Natural killer cell treated with Interleukin-12 subunit alpha and Interleukin-12 subunit beta and Interleukin-15 and Interleukin-18, amount 100 ng/mL, for 72 hours (primary cell): ENCODE data around the gene SCLT1. TPM values are rescaled to one million over a fixed set of nuclear protein-coding genes. Genes with fewer than 3 reads are reported as not detected.

Source experiments
- ATAC-seq, 2 donors: fragments of 150-1000 bp; cut with Tn5 transposase in 1 of 2; sonication (Bioruptor Pico), chemical (Tn5 transposase) in 1 of 2; 2 replicates each; pipeline ENCODE4 v1.10.0; 2021
- DNase-seq: peaks from one replicate; pipeline ENCODE4 v3.0.0; 2022; ENCODE audit warnings: low spot score
- H3K27ac Mint-ChIP-seq, 2 donors: 1 replicate in 1 of 2; 2 replicates in 1 of 2; pipeline ENCODE4 v1.8.0; 2022; ENCODE audit warnings: mixed read lengths in 2 of 2, mild to moderate bottlenecking in 1 of 2, moderate library complexity in 1 of 2
- H3K27me3 Mint-ChIP-seq, 2 donors: 1 replicate in 1 of 2; 2 replicates in 1 of 2; pipeline ENCODE4 v1.8.0; 2022; ENCODE audit warnings: mixed read lengths in 2 of 2
- H3K36me3 Mint-ChIP-seq: one replicate; pipeline ENCODE4 v1.8.0; 2022; ENCODE audit warnings: mixed read lengths
- H3K4me1 Mint-ChIP-seq, 2 donors: 1 replicate in 1 of 2; 2 replicates in 1 of 2; pipeline ENCODE4 v1.8.0; 2022; ENCODE audit warnings: low read depth in 2 of 2, mixed read lengths in 2 of 2, mild to moderate bottlenecking in 1 of 2
- H3K4me3 Mint-ChIP-seq: one replicate; pipeline ENCODE4 v1.8.0; 2022; ENCODE audit warnings: mixed read lengths
- H3K9me3 Mint-ChIP-seq: 2 replicates; pipeline ENCODE4 v1.8.0; 2022; ENCODE audit warnings: mixed read lengths
- total RNA-seq, 2 donors: library from RNA; stranded (reverse); gene quantifications; one replicate each; pipeline ENCODE4 v1.2.3, GENCODE V29; 2022

SCLT1 gene
- total RNA-seq, 2 donors from 2014 or later = 29.6 to 38.0 TPM

- DNase-seq (no peak), ATAC-seq (peak in 1 of 2 donors; percentile 57)
- H3K27ac Mint-ChIP-seq = no peak overlapping the region
- H3K4me3 Mint-ChIP-seq = no peak overlapping the region
- no peaks in the 10 kb centered on the region for H3K36me3 Mint-ChIP-seq
- peaks cover 7% of the 10 kb centered on the region for H3K9me3 Mint-ChIP-seq
- peaks cover 7 to 11% of the 10 kb centered on the region in 2 donors for H3K4me1 Mint-ChIP-seq
- H3K27me3 Mint-ChIP-seq = no peaks in the 10 kb centered on the region
Measured at GRCh38 chr4:129046055-129046959, 47.0 kb downstream of the SCLT1 start.

DNA sequence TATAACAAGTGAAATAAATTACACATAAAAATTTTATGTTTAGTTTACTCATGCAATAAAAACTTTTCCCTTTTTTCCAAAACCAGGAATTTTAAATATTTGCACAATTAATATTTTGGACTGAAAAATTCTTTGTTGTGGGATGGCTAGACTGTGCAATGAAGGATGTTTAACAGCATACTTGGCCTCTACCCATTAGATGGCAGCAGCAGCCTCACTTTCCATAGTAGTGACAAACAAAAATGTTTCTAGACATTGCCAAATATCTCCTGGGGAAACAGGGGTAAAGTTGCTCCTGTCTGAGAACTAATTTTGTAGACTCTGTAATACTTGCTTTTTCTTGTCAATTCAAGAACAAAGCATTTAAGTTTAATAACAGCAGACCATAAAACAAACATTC lies 49.8 kb downstream of the SCLT1 start:
- no peak overlapping the region for H3K4me3 Mint-ChIP-seq
- no peaks in the 10 kb centered on the region for H3K27me3 Mint-ChIP-seq
- no peak overlapping the region for H3K27ac Mint-ChIP-seq
- DNase-seq = no peak
- peaks cover 4% of the 10 kb centered on the region for H3K9me3 Mint-ChIP-seq
- H3K4me1 Mint-ChIP-seq = peaks cover 7 to 11% of the 10 kb centered on the region in 2 donors
- H3K36me3 Mint-ChIP-seq = no peaks in the 10 kb centered on the region
- no peak for ATAC-seq

- ATAC-seq = no peak
- DNase-seq = no peak
- Mint-ChIP-seq H3K27me3 (no peaks in the 10 kb centered on the region), H3K27ac (no peak overlapping the region), H3K36me3 (peaks cover 6% of the 10 kb centered on the region), H3K4me1 (peaks cover 0 to 3% of the 10 kb centered on the region in 2 donors), H3K4me3 (no peak overlapping the region), H3K9me3 (no peaks in the 10 kb centered on the region)
Measured at GRCh38 chr4:129040471-129040870, 52.9 kb downstream of the SCLT1 start.

DNA sequence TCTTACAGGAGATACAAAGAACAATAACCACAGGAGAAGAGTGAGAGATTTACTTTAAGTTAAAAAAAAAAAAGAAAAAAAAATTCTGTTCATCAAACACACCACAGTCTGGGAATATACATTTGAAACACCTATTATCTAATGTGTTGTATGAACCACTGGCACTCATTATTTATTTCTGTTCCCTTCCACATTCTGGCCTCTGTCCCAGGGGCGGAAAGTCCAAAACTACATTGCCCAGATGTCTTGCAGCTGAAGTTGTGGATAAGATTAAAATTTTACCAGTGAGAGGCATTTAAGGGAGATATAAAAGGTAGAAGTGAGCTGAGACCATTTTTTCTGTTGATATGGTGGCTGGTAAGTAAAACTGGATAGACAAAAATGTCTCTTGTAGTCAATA lies 56.2 kb downstream of the SCLT1 start:
- Mint-ChIP-seq H3K9me3 (no peaks in the 10 kb centered on the region), H3K36me3 (peaks cover 7% of the 10 kb centered on the region), H3K27me3 (no peaks in the 10 kb centered on the region), H3K27ac (no peak overlapping the region), H3K4me1 (no peaks in the 10 kb centered on the region), H3K4me3 (no peak overlapping the region)
- ATAC-seq = no peak
- no peak for DNase-seq

DNA sequence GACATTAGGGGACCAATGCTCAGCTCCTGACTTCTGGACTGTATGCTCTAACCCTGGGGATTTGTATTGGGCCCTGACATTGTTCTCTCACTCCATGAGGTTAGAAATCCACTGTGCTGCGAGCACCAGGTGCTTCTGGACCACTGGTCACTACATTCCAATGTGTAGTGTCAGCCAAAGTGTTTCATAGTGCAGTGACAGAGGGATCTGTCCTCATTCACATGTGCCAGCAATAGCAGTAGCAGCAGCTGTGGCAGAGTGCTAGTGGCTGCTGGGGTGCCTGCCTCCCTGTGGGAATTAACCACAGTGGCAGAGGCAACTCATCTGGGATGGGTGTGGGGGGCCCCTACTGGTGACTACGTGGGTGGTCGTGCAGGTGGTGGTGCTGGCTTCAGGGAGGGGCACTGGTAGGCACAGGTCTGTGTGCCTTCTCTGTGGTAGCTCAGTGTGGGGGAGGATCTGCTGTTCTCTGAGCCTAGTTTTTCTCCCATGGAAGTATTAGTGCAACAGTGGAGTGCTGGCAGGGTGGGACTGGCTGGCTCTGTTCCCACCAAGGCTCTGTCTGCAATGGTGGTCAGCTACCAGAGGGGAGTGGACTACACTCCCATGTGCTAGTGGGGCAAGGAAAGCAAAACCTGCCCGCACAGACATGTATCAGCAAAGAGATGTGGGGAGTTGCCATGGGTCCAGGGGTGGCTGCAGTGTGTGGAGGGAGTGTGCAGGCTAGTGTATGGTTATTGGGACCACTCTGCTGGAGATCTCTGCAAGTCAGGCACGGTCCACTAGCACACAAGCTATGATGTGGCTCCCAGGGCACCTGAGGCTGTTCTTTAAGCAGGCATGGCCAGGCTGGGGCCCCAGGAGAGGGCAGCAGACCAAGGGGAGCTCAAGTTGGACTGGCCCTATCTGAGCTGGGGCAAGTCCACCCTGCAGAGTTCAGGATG lies 78.5 kb downstream of the SCLT1 start:
- ATAC-seq = peak in 1 of 2 donors; percentile 6
- H3K27ac Mint-ChIP-seq = no peak overlapping the region
- no peak for DNase-seq
- no peak overlapping the region for H3K4me3 Mint-ChIP-seq
- H3K36me3 Mint-ChIP-seq = peaks cover 43% of the 10 kb centered on the region
- H3K27me3 Mint-ChIP-seq = no peaks in the 10 kb centered on the region
- peaks cover 0 to 2% of the 10 kb centered on the region in 2 donors for H3K4me1 Mint-ChIP-seq
- peaks cover 24% of the 10 kb centered on the region for H3K9me3 Mint-ChIP-seq

DNA sequence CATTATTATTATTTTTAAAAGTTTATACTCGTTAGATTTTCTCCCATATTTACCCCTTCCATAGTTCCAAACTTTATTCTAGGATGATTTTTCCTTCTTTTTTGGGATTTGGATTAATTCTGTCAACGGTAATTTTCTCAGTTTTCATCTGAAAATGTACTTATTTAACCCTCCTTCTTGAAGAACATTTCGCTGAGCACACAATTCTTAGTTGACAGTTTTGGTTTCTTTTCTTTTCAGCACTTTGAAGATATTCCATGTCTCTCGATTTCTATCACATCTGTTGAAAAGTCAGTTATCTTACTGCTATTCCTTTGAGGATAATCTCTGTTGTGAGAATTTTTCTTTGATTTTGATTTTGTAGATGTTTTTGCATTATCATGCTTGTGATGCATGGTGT lies 85.2 kb downstream of the SCLT1 start:
- peaks cover 20% of the 10 kb centered on the region for H3K9me3 Mint-ChIP-seq
- peaks cover 33% of the 10 kb centered on the region for H3K36me3 Mint-ChIP-seq
- ATAC-seq (no peak), DNase-seq (no peak)
- no peak overlapping the region for H3K4me3 Mint-ChIP-seq
- no peak overlapping the region for H3K27ac Mint-ChIP-seq
- H3K27me3 Mint-ChIP-seq = no peaks in the 10 kb centered on the region
- peaks cover 0 to 5% of the 10 kb centered on the region in 2 donors for H3K4me1 Mint-ChIP-seq

DNA sequence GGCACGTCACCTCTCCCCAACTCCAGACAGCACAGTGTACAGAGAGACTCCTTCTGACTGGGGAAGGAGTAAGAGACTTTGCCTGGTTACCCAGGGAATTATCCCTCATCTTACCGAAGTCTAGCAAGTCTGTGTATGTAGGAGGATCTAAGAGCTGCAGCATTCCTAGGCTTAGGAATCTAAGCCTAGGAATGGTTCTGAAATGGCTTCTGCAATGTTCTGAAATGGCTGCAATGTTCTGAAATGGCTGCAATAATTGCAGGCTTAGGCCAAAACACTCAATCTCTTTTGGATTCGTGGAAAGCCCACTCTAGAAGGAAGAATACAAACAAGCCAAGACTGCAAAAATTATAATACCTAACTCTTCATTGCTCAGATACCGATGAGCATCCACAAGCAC lies 106.4 kb downstream of the SCLT1 start:
- peaks cover 34% of the 10 kb centered on the region for H3K36me3 Mint-ChIP-seq
- no peaks in the 10 kb centered on the region for H3K4me1 Mint-ChIP-seq
- H3K9me3 Mint-ChIP-seq = peaks cover 3% of the 10 kb centered on the region
- no peak for ATAC-seq
- DNase-seq = no peak
- H3K27ac Mint-ChIP-seq = no peak overlapping the region
- no peaks in the 10 kb centered on the region for H3K27me3 Mint-ChIP-seq
- no peak overlapping the region for H3K4me3 Mint-ChIP-seq

DNA sequence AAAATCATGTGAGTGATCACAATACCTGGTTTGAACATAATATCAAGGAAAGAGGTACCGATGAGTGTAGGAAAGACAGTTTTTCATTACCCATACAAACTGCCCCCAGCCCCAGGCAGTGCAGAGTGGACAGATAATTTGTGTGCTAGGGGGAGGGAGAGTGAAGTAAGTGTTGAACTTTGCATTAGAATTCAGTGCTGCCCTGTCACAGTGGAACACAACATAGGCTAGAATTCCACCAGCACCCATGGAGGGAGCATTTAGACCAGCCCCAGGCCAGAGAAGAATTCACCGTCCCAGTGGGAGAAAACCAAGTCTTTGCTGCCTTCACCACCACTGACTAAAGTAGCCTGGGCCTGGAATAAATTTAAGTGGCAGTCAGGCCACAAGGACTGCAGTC lies 107.3 kb downstream of the SCLT1 start:
- Mint-ChIP-seq H3K36me3 (peaks cover 35% of the 10 kb centered on the region), H3K9me3 (peaks cover 3% of the 10 kb centered on the region), H3K4me1 (no peaks in the 10 kb centered on the region), H3K27ac (no peak overlapping the region), H3K27me3 (no peaks in the 10 kb centered on the region), H3K4me3 (no peak overlapping the region)
- DNase-seq (no peak), ATAC-seq (no peak)

GRCh38 chr4:128983771-128984485 lies 109.4 kb downstream of the SCLT1 start:
- no peak for DNase-seq
- no peak overlapping the region for H3K27ac Mint-ChIP-seq
- H3K36me3 Mint-ChIP-seq = peaks cover 23% of the 10 kb centered on the region
- H3K9me3 Mint-ChIP-seq = peaks cover 3% of the 10 kb centered on the region
- H3K4me3 Mint-ChIP-seq = no peak overlapping the region
- H3K4me1 Mint-ChIP-seq = no peaks in the 10 kb centered on the region
- no peak for ATAC-seq
- H3K27me3 Mint-ChIP-seq = no peaks in the 10 kb centered on the region

DNA sequence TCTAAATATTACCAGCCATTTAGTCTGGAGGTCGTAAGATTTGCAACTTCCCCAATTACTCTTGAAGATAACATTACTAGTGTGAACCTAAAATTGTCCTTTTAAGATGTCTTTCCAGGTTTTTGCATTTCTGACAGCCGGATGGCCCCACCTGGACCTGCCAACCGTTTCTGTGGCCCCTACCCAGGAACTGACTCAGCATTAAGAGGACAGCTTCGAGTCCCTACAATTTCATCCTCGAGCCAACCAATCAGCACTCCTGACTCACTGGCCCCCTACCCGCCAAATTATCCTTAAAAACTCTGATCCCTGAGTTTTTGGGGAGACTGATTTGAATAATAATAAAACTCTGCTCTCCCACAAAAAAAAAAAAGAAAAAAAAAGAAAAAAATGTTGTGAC lies 112.0 kb downstream of the SCLT1 start:
- no peak for ATAC-seq
- H3K27ac Mint-ChIP-seq = no peak overlapping the region
- no peaks in the 10 kb centered on the region for H3K4me1 Mint-ChIP-seq
- no peaks in the 10 kb centered on the region for H3K27me3 Mint-ChIP-seq
- no peak for DNase-seq
- no peak overlapping the region for H3K4me3 Mint-ChIP-seq
- H3K9me3 Mint-ChIP-seq = no peaks in the 10 kb centered on the region
- peaks cover 5% of the 10 kb centered on the region for H3K36me3 Mint-ChIP-seq

- no peaks in the 10 kb centered on the region for H3K9me3 Mint-ChIP-seq
- H3K36me3 Mint-ChIP-seq = peaks cover 5% of the 10 kb centered on the region
- H3K4me3 Mint-ChIP-seq = no peak overlapping the region
- no peak for DNase-seq
- no peaks in the 10 kb centered on the region for H3K4me1 Mint-ChIP-seq
- ATAC-seq = no peak
- H3K27me3 Mint-ChIP-seq = no peaks in the 10 kb centered on the region
- H3K27ac Mint-ChIP-seq = no peak overlapping the region
Measured at GRCh38 chr4:128980816-128981326, 112.5 kb downstream of the SCLT1 start.

GRCh38 chr4:128979934-128980333 lies 113.4 kb downstream of the SCLT1 start:
- Mint-ChIP-seq H3K27me3 (no peaks in the 10 kb centered on the region), H3K9me3 (no peaks in the 10 kb centered on the region), H3K4me1 (no peaks in the 10 kb centered on the region), H3K4me3 (no peak overlapping the region), H3K27ac (no peak overlapping the region), H3K36me3 (peaks cover 5% of the 10 kb centered on the region)
- no peak for DNase-seq
- no peak for ATAC-seq

- no peak overlapping the region for H3K27ac Mint-ChIP-seq
- H3K4me3 Mint-ChIP-seq = no peak overlapping the region
- DNase-seq (no peak), ATAC-seq (no peak)
- H3K27me3 Mint-ChIP-seq = no peaks in the 10 kb centered on the region
- no peaks in the 10 kb centered on the region for H3K4me1 Mint-ChIP-seq
- no peaks in the 10 kb centered on the region for H3K9me3 Mint-ChIP-seq
- peaks cover 5% of the 10 kb centered on the region for H3K36me3 Mint-ChIP-seq
Measured at GRCh38 chr4:128978985-128979384, 114.4 kb downstream of the SCLT1 start.
